WTC11 (cell line): ENCODE data around the gene KCNIP1. TPM values are rescaled to one million over a fixed set of nuclear protein-coding genes. Genes with fewer than 3 reads are reported as not detected.

Experiments used
- ATAC-seq: fragments of 200-7000 bp; cut with Tn5 transposase; 2 replicates; pipeline ENCODE4 v1.10.0; 2021; ENCODE audit warnings: mild to moderate bottlenecking, moderate library complexity
- CTCF ChIA-PET: fragments of 300-600 bp; sonication (Branson Sonifier 250); formaldehyde crosslinking; loops from one replicate; lab custom pipeline; 2021; ENCODE audit warnings: antibody characterized with exemption; lab: Charles Lee
- POLR2A ChIA-PET: fragments of 350-600 bp; sonication (Branson Sonifier 250); formaldehyde crosslinking; loops from one replicate; lab custom pipeline; 2021; ENCODE audit warnings: antibody characterized with exemption; lab: Charles Lee
- DNase-seq: peaks from one replicate; pipeline ENCODE4 v3.0.0; 2021; ENCODE audit warnings: low spot score
- H3K27ac Mint-ChIP-seq: 2 replicates; pipeline ENCODE4 v1.8.0; 2021; ENCODE audit warnings: mixed read lengths
- H3K27me3 Mint-ChIP-seq: 2 replicates; pipeline ENCODE4 v1.8.0; 2021; ENCODE audit warnings: low read depth, mild to moderate bottlenecking, moderate library complexity, mixed read lengths
- H3K36me3 Mint-ChIP-seq: 2 replicates; pipeline ENCODE4 v1.8.0; 2021; ENCODE audit warnings: mixed read lengths
- H3K4me1 Mint-ChIP-seq: 2 replicates; pipeline ENCODE4 v1.8.0; 2022; ENCODE audit warnings: mixed read lengths
- H3K4me3 Mint-ChIP-seq: 2 replicates; pipeline ENCODE4 v1.8.0; 2021; ENCODE audit warnings: mild to moderate bottlenecking, moderate library complexity, mixed read lengths
- H3K9me3 Mint-ChIP-seq: 2 replicates; pipeline ENCODE4 v1.8.0; 2021; ENCODE audit warnings: mixed read lengths
- ATF1 ChIP-seq: sonication (generic); formaldehyde crosslinking; IDR thresholded peaks from 2 replicates; pipeline ENCODE4 v1.8.1; 2023; ENCODE audit warnings: mild to moderate bottlenecking, moderate library complexity, missing genetic modification reagents
- ETV6 ChIP-seq: sonication (generic); formaldehyde crosslinking; IDR thresholded peaks from 2 replicates; pipeline ENCODE4 v1.8.1; 2022; ENCODE audit warnings: mild to moderate bottlenecking, missing genetic modification reagents
- FOXK1 ChIP-seq: sonication (generic); formaldehyde crosslinking; IDR thresholded peaks from 2 replicates; pipeline ENCODE4 v1.8.0; 2022; ENCODE audit warnings: mild to moderate bottlenecking, moderate library complexity, missing genetic modification reagents
- FOXP1 ChIP-seq: sonication (generic); formaldehyde crosslinking; IDR thresholded peaks from 2 replicates; pipeline ENCODE4 v1.8.0; 2022; ENCODE audit warnings: missing genetic modification reagents, mild to moderate bottlenecking, moderate library complexity, borderline replicate concordance
- HMGA2 ChIP-seq: fragments of 250-450 bp; sonication (Bioruptor Pico); IDR thresholded peaks from 2 replicates; pipeline ENCODE4 v1.4.0; 2021; ENCODE audit warnings: mild to moderate bottlenecking, moderate library complexity
- IRF2 ChIP-seq: sonication (generic); formaldehyde crosslinking; IDR thresholded peaks from 2 replicates; pipeline ENCODE4 v1.8.0; 2022; ENCODE audit warnings: low read depth, missing genetic modification reagents, borderline replicate concordance
- JAZF1 ChIP-seq: fragments of 250-450 bp; sonication (Bioruptor Pico); IDR thresholded peaks from 2 replicates; pipeline ENCODE4 v1.9.0; 2021; ENCODE audit warnings: moderate library complexity, mild to moderate bottlenecking, inconsistent platforms
- MYBL2 ChIP-seq: sonication (generic); formaldehyde crosslinking; IDR thresholded peaks from 2 replicates; pipeline ENCODE4 v1.8.1; 2023; ENCODE audit warnings: mild to moderate bottlenecking, moderate library complexity, missing genetic modification reagents
- NR1H2 ChIP-seq: sonication (generic); formaldehyde crosslinking; IDR thresholded peaks from 2 replicates; pipeline ENCODE4 v1.9.0; 2021; ENCODE audit warnings: mild to moderate bottlenecking, moderate library complexity, missing genetic modification reagents
- PREB ChIP-seq: sonication (generic); formaldehyde crosslinking; IDR thresholded peaks from 2 replicates; pipeline ENCODE4 v1.8.1; 2022; ENCODE audit warnings: mild to moderate bottlenecking, missing genetic modification reagents, moderate library complexity, borderline replicate concordance
- PRRX2 ChIP-seq: fragments of 250-450 bp; sonication (Bioruptor Pico); IDR thresholded peaks from 2 replicates; pipeline ENCODE4 v1.8.0; 2021; ENCODE audit warnings: mild to moderate bottlenecking
- RORB ChIP-seq: fragments of 250-450 bp; sonication (Bioruptor Pico); IDR thresholded peaks from 2 replicates; pipeline ENCODE4 v1.9.0; 2021; ENCODE audit warnings: mild to moderate bottlenecking
- SMAD3 ChIP-seq: sonication (generic); formaldehyde crosslinking; IDR thresholded peaks from 2 replicates; pipeline ENCODE4 v1.8.0; 2022; ENCODE audit warnings: missing genetic modification reagents, mild to moderate bottlenecking, borderline replicate concordance
- SP1 ChIP-seq: sonication (generic); formaldehyde crosslinking; conservative IDR thresholded peaks from 2 replicates; pipeline ENCODE4 v1.8.1; 2022; ENCODE audit warnings: missing genetic modification reagents
- TEAD1 ChIP-seq: sonication (generic); formaldehyde crosslinking; IDR thresholded peaks from 2 replicates; pipeline ENCODE4 v1.8.0; 2022; ENCODE audit warnings: mild to moderate bottlenecking, missing genetic modification reagents
- ZBTB21 ChIP-seq: sonication (generic); formaldehyde crosslinking; IDR thresholded peaks from 2 replicates; pipeline ENCODE4 v1.8.1; 2023; ENCODE audit warnings: mild to moderate bottlenecking, missing genetic modification reagents, borderline replicate concordance
- ZBTB43 ChIP-seq: sonication (generic); formaldehyde crosslinking; IDR thresholded peaks from 2 replicates; pipeline ENCODE4 v1.8.1; 2023; ENCODE audit warnings: mild to moderate bottlenecking, missing genetic modification reagents
- ZNF263 ChIP-seq: sonication (generic); formaldehyde crosslinking; IDR thresholded peaks from 2 replicates; pipeline ENCODE4 v1.8.1; 2022; ENCODE audit warnings: low read depth, mild to moderate bottlenecking, moderate library complexity, missing genetic modification reagents
- ZNF416 ChIP-seq: fragments of 250-450 bp; sonication (Bioruptor Pico); IDR thresholded peaks from 2 replicates; pipeline ENCODE4 v1.9.0; 2021; ENCODE audit warnings: mild to moderate bottlenecking, inconsistent platforms
- total RNA-seq: library from RNA; stranded (reverse); gene quantifications from 3 replicates; pipeline ENCODE4 v1.2.3, GENCODE V29; 2021
- TF ChIP-seq, protein P1 (sequence below): fragments of 250-450 bp; sonication (Bioruptor Pico); conservative IDR thresholded peaks from 2 replicates; pipeline ENCODE4 v1.9.0; 2021; ENCODE audit warnings: mild to moderate bottlenecking
- TF ChIP-seq, protein P2 (sequence below): sonication (generic); formaldehyde crosslinking; IDR thresholded peaks from 2 replicates; pipeline ENCODE4 v1.8.1; 2023; ENCODE audit warnings: mild to moderate bottlenecking, missing genetic modification reagents, moderate library complexity
- TF ChIP-seq, protein P3 (sequence below): sonication (generic); formaldehyde crosslinking; IDR thresholded peaks from 2 replicates; pipeline ENCODE4 v1.8.1; 2022; ENCODE audit warnings: mild to moderate bottlenecking, moderate library complexity, missing genetic modification reagents
- TF ChIP-seq, protein P4 (sequence below): fragments of 250-450 bp; sonication (Bioruptor Pico); IDR thresholded peaks from 2 replicates; pipeline ENCODE4 v1.9.0; 2021; ENCODE audit warnings: moderate library complexity, mild to moderate bottlenecking, inconsistent platforms, borderline replicate concordance
- TF ChIP-seq, protein P5 (sequence below): sonication (generic); formaldehyde crosslinking; IDR thresholded peaks from 2 replicates; pipeline ENCODE4 v1.8.1; 2023; ENCODE audit warnings: mild to moderate bottlenecking, moderate library complexity, missing genetic modification reagents
- TF ChIP-seq, protein P6 (sequence below): sonication (generic); formaldehyde crosslinking; IDR thresholded peaks from 2 replicates; pipeline ENCODE4 v1.8.1; 2022; ENCODE audit warnings: missing genetic modification reagents, borderline replicate concordance

The KCNIP1 gene
- total RNA-seq, 1 experiment from 2014 or later = 0.59 TPM

DNA sequence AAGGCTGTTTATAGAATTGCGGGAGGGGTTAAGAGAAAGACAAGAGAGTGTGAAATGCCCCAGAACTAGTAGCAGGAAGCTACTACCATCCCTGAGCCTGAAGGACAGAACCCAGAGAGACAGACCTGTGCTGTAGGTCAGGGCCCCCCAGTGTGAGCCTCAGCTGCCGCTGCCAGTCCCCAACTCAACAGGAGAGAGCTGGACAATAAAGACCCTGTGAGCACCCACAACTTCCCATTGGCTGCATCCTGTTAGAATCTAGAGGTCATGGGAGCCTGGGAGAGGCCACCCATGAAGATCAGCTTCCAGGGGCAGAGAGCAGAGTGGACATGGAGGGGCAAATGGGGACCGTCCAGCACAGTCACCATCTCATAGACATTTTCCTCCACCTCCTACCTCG is 152.5 kb downstream of the KCNIP1 start:
- no peaks in the 10 kb centered on the region for H3K9me3 Mint-ChIP-seq
- no peak overlapping the region for H3K4me3 Mint-ChIP-seq
- TF ChIP-seq ZNF416 (no peak), SP1 (CRISPR knock-in tag) (no peak), NR1H2 (CRISPR knock-in tag) (no peak), SMAD3 (CRISPR knock-in tag) (no peak), PREB (CRISPR knock-in tag) (no peak), IRF2 (CRISPR knock-in tag) (no peak), PRRX2 (no peak), TEAD1 (CRISPR knock-in tag) (no peak), FOXP1 (no peak), ZNF263 (no peak), ZBTB43 (CRISPR knock-in tag) (no peak), ETV6 (CRISPR knock-in tag) (no peak), ZBTB21 (no peak), FOXK1 (CRISPR knock-in tag) (no peak), MYBL2 (CRISPR knock-in tag) (no peak)
- TF ChIP-seq, protein P1, sequence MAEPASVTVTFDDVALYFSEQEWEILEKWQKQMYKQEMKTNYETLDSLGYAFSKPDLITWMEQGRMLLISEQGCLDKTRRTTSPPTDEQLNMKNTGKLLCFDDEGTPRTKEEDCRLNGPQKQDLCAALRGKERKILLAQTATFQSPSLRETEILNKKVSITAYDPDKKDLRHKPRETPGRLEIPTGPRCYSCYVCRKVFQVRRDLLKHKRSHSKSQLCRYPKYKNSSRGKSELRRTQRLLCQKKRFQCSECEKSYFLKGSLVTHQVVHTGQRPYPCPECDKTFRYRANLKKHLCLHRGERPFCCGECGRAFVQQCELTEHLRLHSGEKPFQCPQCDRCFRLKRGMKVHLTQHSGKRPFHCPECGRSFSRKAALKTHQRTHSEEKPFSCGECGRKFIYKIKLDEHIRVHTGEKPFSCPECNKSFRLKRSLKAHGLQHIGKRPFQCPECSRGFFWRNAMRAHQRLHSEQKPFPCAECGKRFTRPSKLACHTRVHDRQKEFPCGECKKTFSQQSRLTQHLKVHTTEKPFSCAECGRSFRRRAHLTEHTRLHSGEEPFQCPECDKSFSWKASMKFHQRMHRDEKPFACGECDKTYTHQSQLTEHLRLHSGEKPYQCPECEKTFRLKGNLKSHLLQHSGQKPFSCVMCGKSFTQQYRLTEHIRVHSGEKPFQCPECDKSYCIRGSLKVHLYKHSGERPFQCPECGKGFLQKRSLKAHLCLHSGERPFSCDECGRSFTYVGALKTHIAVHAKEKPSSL (CRISPR knock-in tag) = no peak
- TF ChIP-seq, protein P2, sequence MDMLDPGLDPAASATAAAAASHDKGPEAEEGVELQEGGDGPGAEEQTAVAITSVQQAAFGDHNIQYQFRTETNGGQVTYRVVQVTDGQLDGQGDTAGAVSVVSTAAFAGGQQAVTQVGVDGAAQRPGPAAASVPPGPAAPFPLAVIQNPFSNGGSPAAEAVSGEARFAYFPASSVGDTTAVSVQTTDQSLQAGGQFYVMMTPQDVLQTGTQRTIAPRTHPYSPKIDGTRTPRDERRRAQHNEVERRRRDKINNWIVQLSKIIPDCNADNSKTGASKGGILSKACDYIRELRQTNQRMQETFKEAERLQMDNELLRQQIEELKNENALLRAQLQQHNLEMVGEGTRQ (CRISPR knock-in tag) = no peak
- TF ChIP-seq, protein P3, sequence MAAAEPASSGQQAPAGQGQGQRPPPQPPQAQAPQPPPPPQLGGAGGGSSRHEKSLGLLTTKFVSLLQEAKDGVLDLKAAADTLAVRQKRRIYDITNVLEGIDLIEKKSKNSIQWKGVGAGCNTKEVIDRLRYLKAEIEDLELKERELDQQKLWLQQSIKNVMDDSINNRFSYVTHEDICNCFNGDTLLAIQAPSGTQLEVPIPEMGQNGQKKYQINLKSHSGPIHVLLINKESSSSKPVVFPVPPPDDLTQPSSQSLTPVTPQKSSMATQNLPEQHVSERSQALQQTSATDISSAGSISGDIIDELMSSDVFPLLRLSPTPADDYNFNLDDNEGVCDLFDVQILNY (CRISPR knock-in tag) = no peak
- peaks cover 9% of the 10 kb centered on the region for H3K4me1 Mint-ChIP-seq
- no peaks in the 10 kb centered on the region for H3K36me3 Mint-ChIP-seq
- DNase-seq (no peak), ATAC-seq (no peak)
- H3K27me3 Mint-ChIP-seq = no peaks in the 10 kb centered on the region; the same call in 1 of the 2 replicates
- no peak overlapping the region for H3K27ac Mint-ChIP-seq
- ChIA-PET POLR2A (no interaction called here), CTCF (no interaction called here)

GRCh38 chr5:170660531-170660930 is 156.7 kb downstream of the KCNIP1 start:
- H3K36me3 Mint-ChIP-seq = no peaks in the 10 kb centered on the region
- H3K27me3 Mint-ChIP-seq = peaks cover 17% of the 10 kb centered on the region
- no peak overlapping the region for H3K27ac Mint-ChIP-seq
- CTCF ChIA-PET = interaction anchor here (0.9 to 1.4 kb wide), 2 partner anchors 29 to 84 kb away, joined by 3 to 4 read pairs; no protein-coding TSS in a partner anchor
- no peak for DNase-seq
- no peaks in the 10 kb centered on the region for H3K9me3 Mint-ChIP-seq
- no peak for ATAC-seq
- no peaks in the 10 kb centered on the region for H3K4me1 Mint-ChIP-seq
- no peak overlapping the region for H3K4me3 Mint-ChIP-seq
- POLR2A ChIA-PET = no interaction called here
- no peak for TF ChIP-seq PRRX2
- TF ChIP-seq, protein P4, sequence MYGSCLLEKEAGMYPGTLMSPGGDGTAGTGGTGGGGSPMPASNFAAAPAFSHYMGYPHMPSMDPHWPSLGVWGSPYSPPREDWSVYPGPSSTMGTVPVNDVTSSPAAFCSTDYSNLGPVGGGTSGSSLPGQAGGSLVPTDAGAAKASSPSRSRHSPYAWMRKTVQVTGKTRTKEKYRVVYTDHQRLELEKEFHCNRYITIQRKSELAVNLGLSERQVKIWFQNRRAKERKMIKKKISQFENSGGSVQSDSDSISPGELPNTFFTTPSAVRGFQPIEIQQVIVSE (CRISPR knock-in tag) = no peak
- no peak for TF ChIP-seq ZBTB43 (CRISPR knock-in tag)
- TF ChIP-seq, protein P5, sequence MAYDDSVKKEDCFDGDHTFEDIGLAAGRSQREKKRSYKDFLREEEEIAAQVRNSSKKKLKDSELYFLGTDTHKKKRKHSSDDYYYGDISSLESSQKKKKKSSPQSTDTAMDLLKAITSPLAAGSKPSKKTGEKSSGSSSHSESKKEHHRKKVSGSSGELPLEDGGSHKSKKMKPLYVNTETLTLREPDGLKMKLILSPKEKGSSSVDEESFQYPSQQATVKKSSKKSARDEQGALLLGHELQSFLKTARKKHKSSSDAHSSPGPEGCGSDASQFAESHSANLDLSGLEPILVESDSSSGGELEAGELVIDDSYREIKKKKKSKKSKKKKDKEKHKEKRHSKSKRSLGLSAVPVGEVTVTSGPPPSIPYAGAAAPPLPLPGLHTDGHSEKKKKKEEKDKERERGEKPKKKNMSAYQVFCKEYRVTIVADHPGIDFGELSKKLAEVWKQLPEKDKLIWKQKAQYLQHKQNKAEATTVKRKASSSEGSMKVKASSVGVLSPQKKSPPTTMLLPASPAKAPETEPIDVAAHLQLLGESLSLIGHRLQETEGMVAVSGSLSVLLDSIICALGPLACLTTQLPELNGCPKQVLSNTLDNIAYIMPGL (CRISPR knock-in tag) = no peak
- no peak for TF ChIP-seq RORB (CRISPR knock-in tag)
- TF ChIP-seq, protein P6, sequence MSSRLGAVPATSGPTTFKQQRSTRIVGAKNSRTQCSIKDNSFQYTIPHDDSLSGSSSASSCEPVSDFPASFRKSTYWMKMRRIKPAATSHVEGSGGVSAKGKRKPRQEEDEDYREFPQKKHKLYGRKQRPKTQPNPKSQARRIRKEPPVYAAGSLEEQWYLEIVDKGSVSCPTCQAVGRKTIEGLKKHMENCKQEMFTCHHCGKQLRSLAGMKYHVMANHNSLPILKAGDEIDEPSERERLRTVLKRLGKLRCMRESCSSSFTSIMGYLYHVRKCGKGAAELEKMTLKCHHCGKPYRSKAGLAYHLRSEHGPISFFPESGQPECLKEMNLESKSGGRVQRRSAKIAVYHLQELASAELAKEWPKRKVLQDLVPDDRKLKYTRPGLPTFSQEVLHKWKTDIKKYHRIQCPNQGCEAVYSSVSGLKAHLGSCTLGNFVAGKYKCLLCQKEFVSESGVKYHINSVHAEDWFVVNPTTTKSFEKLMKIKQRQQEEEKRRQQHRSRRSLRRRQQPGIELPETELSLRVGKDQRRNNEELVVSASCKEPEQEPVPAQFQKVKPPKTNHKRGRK (CRISPR knock-in tag) = no peak
- no peak for TF ChIP-seq ATF1
- TF ChIP-seq HMGA2 (CRISPR knock-in tag) = no peak
- no peak for TF ChIP-seq SP1 (CRISPR knock-in tag)
- TF ChIP-seq JAZF1 (CRISPR knock-in tag) = no peak
